Neural progenitor cell (in vitro differentiated cells): ENCODE data around the gene HJV. TPM values are rescaled to one million over a fixed set of nuclear protein-coding genes. Genes with fewer than 3 reads are reported as not detected.

Source experiments
- DNase-seq: peaks from one replicate; pipeline ENCODE4 v3.0.0-alpha.2; 2016; ENCODE audit warnings: low spot score
- H2AFZ ChIP-seq: fragments of 200-600 bp; sonication (generic); replicated peaks from 2 replicates; pipeline ENCODE4 v1.6.1; 2016; ENCODE audit warnings: antibody characterized with exemption
- H3F3A ChIP-seq: fragments of 200-600 bp; sonication (generic); 2 replicates; pipeline ENCODE4 v1.6.1; 2016; ENCODE audit warnings: antibody characterized with exemption, low read depth
- H3K27ac ChIP-seq: fragments of 200-600 bp; sonication (generic); 2 replicates; pipeline ENCODE4 v1.5.1; 2016; ENCODE audit warnings: mild to moderate bottlenecking
- H3K27me3 ChIP-seq: fragments of 200-600 bp; sonication (generic); 2 replicates; pipeline ENCODE4 v1.6.1; 2016; ENCODE audit warnings: mild to moderate bottlenecking, moderate library complexity
- H3K36me3 ChIP-seq: fragments of 200-600 bp; sonication (generic); 2 replicates; pipeline ENCODE4 v1.5.1; 2016
- H3K4me1 ChIP-seq: fragments of 200-600 bp; sonication (generic); 2 replicates; pipeline ENCODE4 v1.6.1; 2016; ENCODE audit warnings: mixed run types
- H3K4me2 ChIP-seq: fragments of 200-600 bp; sonication (generic); 2 replicates; pipeline ENCODE4 v1.6.1; 2016
- H3K4me3 ChIP-seq: fragments of 200-600 bp; sonication (generic); 2 replicates; pipeline ENCODE4 v1.5.1; 2016
- H3K79me2 ChIP-seq: fragments of 200-600 bp; sonication (generic); 2 replicates; pipeline ENCODE4 v1.6.1; 2016; ENCODE audit warnings: low read depth
- H3K9ac ChIP-seq: fragments of 200-600 bp; sonication (generic); 2 replicates; pipeline ENCODE4 v1.6.1; 2016
- H3K9me3 ChIP-seq: fragments of 200-600 bp; sonication (generic); 2 replicates; pipeline ENCODE4 v1.5.1; 2016; ENCODE audit warnings: low read depth
- H4K20me1 ChIP-seq: fragments of 200-600 bp; sonication (generic); 2 replicates; pipeline ENCODE4 v1.6.1; 2016; ENCODE audit warnings: low read depth
- H3K27ac Mint-ChIP-seq: 3 replicates; pipeline ENCODE4 v1.8.0; 2021; ENCODE audit warnings: mixed read lengths
- H3K27me3 Mint-ChIP-seq: 2 replicates; pipeline ENCODE4 v1.8.0; 2022; ENCODE audit warnings: low read depth, mild to moderate bottlenecking, inconsistent platforms, moderate library complexity, mixed read lengths; ENCODE audit not compliant: insufficient read depth
- H3K36me3 Mint-ChIP-seq: 3 replicates; pipeline ENCODE4 v1.8.0; 2021; ENCODE audit warnings: mixed read lengths
- H3K4me1 Mint-ChIP-seq: 3 replicates; pipeline ENCODE4 v1.8.0; 2021; ENCODE audit warnings: mixed read lengths
- H3K4me3 Mint-ChIP-seq: 3 replicates; pipeline ENCODE4 v1.8.0; 2021; ENCODE audit warnings: mild to moderate bottlenecking, moderate library complexity, mixed read lengths
- H3K9me3 Mint-ChIP-seq: 3 replicates; pipeline ENCODE4 v1.8.0; 2020; ENCODE audit warnings: mixed read lengths
- EZH2 ChIP-seq: fragments of 200-600 bp; sonication (generic); IDR thresholded peaks from 2 replicates; pipeline ENCODE4 v1.6.1; 2017; ENCODE audit warnings: antibody characterized with exemption, mild to moderate bottlenecking, moderate library complexity
- EZH2phosphoT487 ChIP-seq: fragments of 200-600 bp; sonication (generic); IDR thresholded peaks from 2 replicates; pipeline ENCODE4 v1.6.1; 2017; ENCODE audit warnings: antibody characterized with exemption
- total RNA-seq: library from RNA; depleted of rRNA; stranded (reverse); fragments of >200 nt; gene quantifications from 2 replicates; pipeline ENCODE4 v1.2.3, GENCODE V29; 2015; ENCODE audit warnings: low replicate concordance
- TF ChIP-seq, protein P1 (sequence below): fragments of 200-600 bp; sonication (generic); IDR thresholded peaks from 2 replicates; pipeline ENCODE4 v1.5.1; 2017; ENCODE audit warnings: antibody characterized with exemption, mild to moderate bottlenecking

HJV gene
- total RNA-seq, 1 donor from 2014 or later = not detected

DNA sequence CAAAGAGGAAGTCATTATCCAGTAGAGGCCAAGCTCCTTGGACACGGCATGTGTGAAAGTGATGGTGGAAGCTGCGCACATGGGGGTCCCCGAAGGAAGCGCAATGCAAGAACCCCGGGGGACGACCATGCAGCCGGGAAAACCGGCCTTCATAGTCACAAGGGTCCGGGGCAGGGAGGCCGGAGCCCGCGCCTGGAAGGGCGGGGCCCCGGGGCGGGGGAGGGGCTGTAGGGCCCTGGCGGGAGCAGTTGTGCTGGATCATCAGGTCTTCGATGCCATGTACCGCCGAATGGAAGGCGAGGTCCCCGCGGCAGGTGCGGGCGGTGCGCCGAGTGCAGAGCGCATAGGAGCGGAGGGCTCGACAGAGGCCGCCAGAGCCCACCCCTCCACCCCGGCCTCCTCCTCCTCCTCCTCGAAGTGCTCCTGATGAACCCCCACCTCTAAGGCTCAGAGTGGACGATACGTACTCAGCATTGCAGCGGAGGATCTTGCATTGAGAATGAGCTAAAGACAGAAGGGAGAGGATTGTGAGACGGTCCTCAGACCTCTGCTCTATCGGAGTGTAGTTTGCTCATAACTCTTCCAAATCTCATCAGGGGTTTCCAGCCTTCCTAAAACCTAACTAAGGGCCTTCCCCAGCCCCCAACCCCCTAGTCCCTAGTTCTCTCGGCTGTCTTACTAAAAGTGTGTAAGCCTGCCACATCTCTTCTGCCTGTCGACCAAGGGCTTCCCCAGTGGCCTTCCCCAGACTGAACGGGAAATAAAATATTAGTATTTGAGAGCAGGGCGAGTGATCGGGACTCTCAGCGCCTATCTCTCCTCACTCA, 2.1 kb downstream of the HJV start:
- H3K36me3 Mint-ChIP-seq = no peaks in the 10 kb centered on the region
- H3K79me2 ChIP-seq = no peaks in the 10 kb centered on the region
- H4K20me1 ChIP-seq = no peaks in the 10 kb centered on the region
- no peak overlapping the region for H3K27ac ChIP-seq
- H3K9me3 Mint-ChIP-seq = no peaks in the 10 kb centered on the region
- H3K27me3 ChIP-seq = peaks cover 66% of the 10 kb centered on the region
- H3K27me3 Mint-ChIP-seq = peaks cover 24% of the 10 kb centered on the region
- TF ChIP-seq, protein P1, sequence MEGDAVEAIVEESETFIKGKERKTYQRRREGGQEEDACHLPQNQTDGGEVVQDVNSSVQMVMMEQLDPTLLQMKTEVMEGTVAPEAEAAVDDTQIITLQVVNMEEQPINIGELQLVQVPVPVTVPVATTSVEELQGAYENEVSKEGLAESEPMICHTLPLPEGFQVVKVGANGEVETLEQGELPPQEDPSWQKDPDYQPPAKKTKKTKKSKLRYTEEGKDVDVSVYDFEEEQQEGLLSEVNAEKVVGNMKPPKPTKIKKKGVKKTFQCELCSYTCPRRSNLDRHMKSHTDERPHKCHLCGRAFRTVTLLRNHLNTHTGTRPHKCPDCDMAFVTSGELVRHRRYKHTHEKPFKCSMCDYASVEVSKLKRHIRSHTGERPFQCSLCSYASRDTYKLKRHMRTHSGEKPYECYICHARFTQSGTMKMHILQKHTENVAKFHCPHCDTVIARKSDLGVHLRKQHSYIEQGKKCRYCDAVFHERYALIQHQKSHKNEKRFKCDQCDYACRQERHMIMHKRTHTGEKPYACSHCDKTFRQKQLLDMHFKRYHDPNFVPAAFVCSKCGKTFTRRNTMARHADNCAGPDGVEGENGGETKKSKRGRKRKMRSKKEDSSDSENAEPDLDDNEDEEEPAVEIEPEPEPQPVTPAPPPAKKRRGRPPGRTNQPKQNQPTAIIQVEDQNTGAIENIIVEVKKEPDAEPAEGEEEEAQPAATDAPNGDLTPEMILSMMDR = no peak
- no peak for TF ChIP-seq EZH2
- TF ChIP-seq EZH2phosphoT487 = no peak
- no peaks in the 10 kb centered on the region for H3K4me1 Mint-ChIP-seq
- H3K9me3 ChIP-seq = no peaks in the 10 kb centered on the region
- H3F3A ChIP-seq = no peaks in the 10 kb centered on the region
- DNase-seq = peak; percentile 57
- H3K4me1 ChIP-seq = peaks cover 7% of the 10 kb centered on the region
- H3K4me3 Mint-ChIP-seq = peak overlapping the region; percentile 42
- no peaks in the 10 kb centered on the region for H3K36me3 ChIP-seq
- H3K9ac ChIP-seq = no peak overlapping the region
- peak overlapping the region; percentile 40 for H3K4me3 ChIP-seq
- peak overlapping the region; percentile 76 for H3K4me2 ChIP-seq
- no peak overlapping the region for H3K27ac Mint-ChIP-seq
- H2AFZ ChIP-seq = peak overlapping the region; percentile 93

DNA sequence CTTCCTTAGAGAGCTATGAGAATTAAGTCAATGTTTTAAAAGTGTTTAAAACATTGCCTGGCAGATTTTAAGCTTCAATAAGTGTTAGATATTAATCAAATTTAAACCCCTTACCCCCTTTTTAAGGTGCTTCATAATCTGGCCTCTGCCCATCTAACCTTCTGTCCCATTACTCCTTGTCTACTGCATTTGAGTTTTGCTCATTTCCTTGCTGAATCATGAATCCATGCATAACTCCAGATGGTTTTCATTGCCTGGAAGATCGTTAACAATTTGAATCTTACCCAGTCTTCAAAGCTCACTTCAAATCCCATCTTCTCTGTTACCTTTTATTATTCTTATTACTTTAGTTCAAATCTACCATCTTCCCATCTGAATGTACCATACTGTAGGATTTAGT, 4.6 kb downstream of the HJV start:
- Histone ChIP-seq H3K27ac (no peak overlapping the region), H3K9ac (no peak overlapping the region), H3K4me1 (peaks cover 7% of the 10 kb centered on the region), H3K9me3 (no peaks in the 10 kb centered on the region), H3K79me2 (no peaks in the 10 kb centered on the region), H3K36me3 (no peaks in the 10 kb centered on the region), H4K20me1 (no peaks in the 10 kb centered on the region), H3K27me3 (peaks cover 62% of the 10 kb centered on the region), H3K4me2 (no peak overlapping the region), H2AFZ (no peak overlapping the region), H3K4me3 (no peak overlapping the region), H3F3A (no peaks in the 10 kb centered on the region)
- H3K9me3 Mint-ChIP-seq = no peaks in the 10 kb centered on the region
- H3K4me1 Mint-ChIP-seq = peaks cover 4% of the 10 kb centered on the region
- peaks cover 24% of the 10 kb centered on the region for H3K27me3 Mint-ChIP-seq
- H3K36me3 Mint-ChIP-seq = no peaks in the 10 kb centered on the region
- H3K27ac Mint-ChIP-seq = no peak overlapping the region
- no peak for DNase-seq
- H3K4me3 Mint-ChIP-seq = no peak overlapping the region
- no peak for TF ChIP-seq EZH2

DNA sequence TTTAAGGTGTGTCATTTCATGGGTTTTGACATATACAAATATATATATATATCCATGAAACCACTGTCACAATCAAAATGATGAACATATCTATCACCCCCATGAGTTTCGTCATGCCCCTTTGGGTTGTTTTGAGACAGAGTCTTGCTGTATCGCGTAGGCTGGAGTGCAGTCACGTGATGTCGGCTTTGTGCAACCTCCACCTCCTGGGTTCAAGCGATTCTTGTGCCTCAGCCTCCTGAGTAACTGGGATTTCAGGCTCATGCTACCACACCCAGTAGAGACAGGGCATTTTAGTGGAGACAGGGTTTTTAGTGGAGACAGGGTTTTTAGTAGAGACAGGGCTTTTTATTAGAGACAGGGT, 8.0 kb downstream of the HJV start:
- no peak overlapping the region for H3K27ac Mint-ChIP-seq
- Histone ChIP-seq H3K36me3 (no peaks in the 10 kb centered on the region), H2AFZ (no peak overlapping the region), H3K9ac (no peak overlapping the region), H3K4me3 (no peak overlapping the region), H3K27ac (no peak overlapping the region), H3K4me1 (no peaks in the 10 kb centered on the region), H3K79me2 (no peaks in the 10 kb centered on the region), H4K20me1 (no peaks in the 10 kb centered on the region), H3K27me3 (peaks cover 29% of the 10 kb centered on the region), H3K9me3 (no peaks in the 10 kb centered on the region), H3K4me2 (no peak overlapping the region), H3F3A (no peaks in the 10 kb centered on the region)
- TF ChIP-seq EZH2phosphoT487 (no peak), EZH2 (no peak)
- TF ChIP-seq, protein P1 = no peak
- H3K36me3 Mint-ChIP-seq = no peaks in the 10 kb centered on the region
- peaks cover 4% of the 10 kb centered on the region for H3K4me1 Mint-ChIP-seq
- no peak for DNase-seq
- H3K27me3 Mint-ChIP-seq = peaks cover 8% of the 10 kb centered on the region
- no peaks in the 10 kb centered on the region for H3K9me3 Mint-ChIP-seq
- no peak overlapping the region for H3K4me3 Mint-ChIP-seq
